HG03060 (cell line): ENCODE data around the gene GAP43.
A peak's percentile ranks its signal among the peaks of the same experiment; 100 is the strongest.
"Not testable (repeated sequence)": the region's sequence is repeated elsewhere in the genome, so short reads cannot be mapped to it uniquely, and the experiment has no call there.

Source experiments
- ATAC-seq: cut with Tn5 transposase; IDR thresholded peaks from one replicate; pipeline ENCODE4 v1.9.1; 2021; ENCODE audit warnings: low read depth, moderate number of reproducible peaks; ENCODE audit not compliant: unreplicated experiment

GAP43 gene

DNA sequence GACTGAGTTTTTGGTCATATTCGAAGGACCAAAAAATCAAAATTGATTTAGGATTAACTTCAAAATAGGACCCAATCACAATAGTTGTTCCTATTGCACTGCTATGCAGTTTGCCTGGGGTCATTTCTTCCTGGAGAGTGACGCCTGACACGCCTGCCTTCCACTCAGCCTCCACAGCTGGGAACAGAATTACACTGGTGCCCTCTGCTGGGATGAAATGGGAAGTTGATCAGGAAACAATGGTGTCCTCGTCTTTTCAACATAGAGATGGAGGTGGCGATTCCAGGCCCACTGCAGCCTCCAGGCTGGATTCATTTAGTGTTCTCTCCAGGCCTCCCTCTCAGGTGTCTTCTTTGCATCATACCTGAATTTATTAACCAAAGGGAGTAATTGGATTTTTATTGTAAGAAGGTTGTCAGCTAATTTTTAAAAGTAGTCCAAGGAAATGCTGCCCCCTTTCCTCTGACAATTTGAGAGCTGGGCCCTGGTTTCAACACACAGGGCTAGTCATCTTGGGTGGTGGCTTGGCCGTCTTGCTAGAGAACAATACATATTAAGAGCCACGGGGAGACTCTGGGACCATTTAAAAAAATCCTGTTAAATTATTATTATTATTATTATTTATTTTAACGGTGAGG lies 69.7 kb downstream of the GAP43 start:
- ATAC-seq = peak; percentile 77

GRCh38 chr3:115693868-115694267 lies 70.6 kb downstream of the GAP43 start:
- ATAC-seq = no peak

DNA sequence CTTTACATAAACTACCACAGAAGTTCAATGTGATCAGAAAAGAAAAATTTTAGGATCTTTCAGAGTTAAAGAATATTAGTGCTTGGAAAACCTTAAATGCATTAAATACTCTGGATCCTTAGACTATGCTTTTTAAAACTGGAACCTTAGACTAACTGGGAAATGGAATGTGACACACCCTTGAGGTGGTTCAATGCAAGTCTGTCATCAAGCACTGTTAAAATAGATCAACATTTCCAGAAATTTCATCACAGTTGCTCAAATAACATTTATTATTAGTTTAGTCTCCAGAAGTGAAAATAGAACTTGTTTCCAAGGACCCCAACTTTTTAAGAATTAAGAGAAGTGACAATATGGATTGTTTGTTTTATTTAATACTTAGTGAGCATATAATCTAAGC lies 71.8 kb downstream of the GAP43 start:
- ATAC-seq = no peak

DNA sequence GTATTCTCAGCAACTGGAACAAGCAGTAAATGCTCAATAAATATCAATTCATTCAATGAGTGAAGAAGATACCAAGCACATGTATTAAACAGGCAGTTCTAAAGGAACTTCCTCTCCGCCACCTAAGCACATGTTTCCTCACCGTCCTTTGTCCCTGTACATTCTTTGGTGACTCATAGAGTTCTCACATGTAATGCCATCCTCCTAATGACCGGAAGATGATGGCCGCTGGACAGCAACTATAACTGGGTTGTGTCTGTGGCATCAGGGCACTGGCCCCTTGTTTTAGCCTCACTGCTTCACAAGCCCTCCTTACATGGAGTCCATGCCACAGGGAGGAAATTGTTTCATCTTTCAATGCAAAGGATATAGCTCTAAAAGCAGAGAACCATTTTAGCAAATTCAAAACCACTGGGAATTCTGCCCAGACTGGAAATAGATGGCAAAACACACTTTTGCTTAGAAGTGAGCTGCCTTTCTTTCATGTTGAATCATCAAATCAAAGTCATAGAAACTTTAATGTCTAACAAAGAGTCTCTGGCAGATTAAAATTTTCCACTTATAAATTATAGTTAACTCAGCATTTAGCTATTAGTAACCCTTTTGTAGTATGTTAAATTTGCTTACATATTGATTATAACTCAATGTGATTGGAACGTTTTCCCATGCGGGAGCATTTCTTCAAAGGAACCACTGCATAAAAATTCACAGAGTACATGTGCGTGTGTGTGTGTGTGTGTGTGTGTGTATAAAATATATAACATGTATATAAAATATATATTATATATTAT lies 74.1 kb downstream of the GAP43 start:
- ATAC-seq = no peak

- no peak for ATAC-seq
Measured at GRCh38 chr3:115698851-115699591, 75.7 kb downstream of the GAP43 start.

DNA sequence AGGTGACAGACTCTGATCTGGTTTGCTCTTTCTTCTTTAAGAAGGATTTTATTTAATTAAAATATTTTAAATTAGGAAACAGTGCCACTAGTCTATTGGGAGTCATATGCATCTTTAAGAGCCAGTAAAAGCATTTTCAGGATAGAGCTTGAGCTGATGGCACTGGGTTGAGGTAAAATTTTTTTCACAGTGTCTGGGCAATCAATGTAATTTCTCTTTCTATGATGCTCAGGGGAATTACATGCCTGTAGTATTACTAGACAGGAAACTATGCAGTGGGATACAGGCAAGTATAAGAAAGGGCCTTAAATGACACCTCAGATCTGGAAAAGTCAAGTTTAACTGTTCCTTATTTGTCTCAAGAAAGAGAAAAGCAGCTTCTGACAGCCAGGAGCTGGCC lies 76.4 kb downstream of the GAP43 start:
- ATAC-seq = no peak

- ATAC-seq = no peak
Measured at GRCh38 chr3:115702598-115702997, 79.3 kb downstream of the GAP43 start.

DNA sequence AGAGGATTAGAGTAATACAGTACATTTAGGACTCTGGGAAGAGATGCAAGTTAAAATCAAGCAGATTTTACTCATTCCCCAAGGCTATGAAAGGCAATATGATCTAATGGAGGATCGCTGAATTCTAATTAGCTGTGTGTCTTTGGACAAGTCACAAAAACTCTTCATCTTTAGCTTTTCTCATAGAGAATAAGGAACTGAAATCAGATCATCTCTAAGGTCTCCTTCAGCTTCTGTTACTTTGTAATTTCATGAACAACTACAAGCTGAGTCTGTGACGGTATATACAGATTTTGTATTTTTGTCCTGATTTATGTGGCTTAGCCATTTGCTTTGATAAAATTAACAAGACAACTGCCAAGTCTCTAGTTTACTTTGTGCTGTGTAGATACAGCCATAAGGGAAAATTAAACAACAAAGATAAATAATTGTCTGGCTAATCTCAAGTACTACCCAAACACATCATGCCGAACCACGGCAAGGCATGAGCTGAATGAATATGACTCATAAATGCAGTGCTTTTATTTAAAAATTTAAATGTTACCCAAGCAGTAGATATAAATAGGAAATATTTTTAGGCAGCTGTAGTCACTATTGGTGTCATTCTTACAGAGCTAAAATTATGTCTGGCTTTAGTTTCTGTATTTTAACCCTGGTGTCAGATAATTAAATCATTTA lies 81.5 kb downstream of the GAP43 start:
- ATAC-seq = no peak

- no peak for ATAC-seq
Measured at GRCh38 chr3:115706311-115706829, 83.1 kb downstream of the GAP43 start.

GRCh38 chr3:115708540-115708939 lies 85.2 kb downstream of the GAP43 start:
- no peak for ATAC-seq

GRCh38 chr3:115709093-115709492 lies 85.8 kb downstream of the GAP43 start:
- ATAC-seq = no peak

DNA sequence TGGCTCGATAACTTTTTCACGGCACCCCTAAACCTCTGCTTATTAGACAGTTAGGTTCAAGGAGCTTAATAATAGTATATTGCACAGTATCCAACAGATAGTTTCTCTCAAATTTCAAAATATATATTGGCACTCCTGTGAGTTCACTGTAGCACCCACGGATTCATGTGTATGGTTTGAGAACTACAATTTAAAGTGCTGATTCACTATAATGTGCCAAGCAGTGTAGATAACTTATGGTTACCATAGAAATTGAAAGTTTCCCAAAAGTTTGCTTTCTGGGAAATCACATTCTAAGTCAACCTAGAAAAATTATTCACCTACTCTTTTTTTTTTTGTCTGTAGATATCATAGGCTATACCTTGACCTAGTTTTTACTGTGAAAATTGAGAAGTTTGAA lies 86.6 kb downstream of the GAP43 start:
- no peak for ATAC-seq

DNA sequence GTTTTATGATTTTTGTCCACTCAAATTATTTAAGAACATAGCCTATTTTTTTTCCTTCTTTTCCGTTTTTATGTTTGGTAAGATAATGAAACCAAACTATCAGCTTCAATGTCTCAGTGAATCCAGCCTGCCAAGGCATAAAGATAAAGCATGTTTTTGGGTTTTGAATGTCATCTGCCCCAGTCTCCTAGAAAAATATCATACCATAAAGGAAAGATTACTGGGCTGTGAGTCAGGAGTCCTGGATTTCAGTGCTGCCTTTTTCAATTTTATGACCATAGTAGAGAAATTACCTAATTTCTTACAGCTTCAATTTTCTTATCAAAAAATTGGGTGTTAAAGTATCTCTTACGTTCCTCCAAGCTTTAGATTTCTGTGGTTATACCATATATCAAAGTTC lies 87.5 kb downstream of the GAP43 start:
- no peak for ATAC-seq

DNA sequence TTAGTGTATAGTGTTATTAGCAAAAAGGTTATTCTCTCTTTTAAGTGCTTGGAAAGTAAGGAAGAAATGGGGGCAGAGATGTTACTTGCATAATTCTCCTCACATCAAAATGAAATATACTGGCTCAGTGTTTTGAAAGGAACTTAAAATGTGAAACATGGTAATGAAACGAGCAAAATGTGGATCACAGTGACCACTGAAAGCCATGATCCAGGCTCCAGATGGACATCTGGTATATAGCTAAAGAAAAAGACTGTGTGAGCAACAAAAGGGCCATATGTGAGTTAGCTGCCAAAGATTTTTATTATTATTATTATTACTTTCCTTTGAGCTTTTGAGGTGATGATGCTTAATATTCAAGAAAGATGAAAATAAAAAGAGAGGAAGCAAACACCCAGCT lies 89.6 kb downstream of the GAP43 start:
- ATAC-seq = no peak

- ATAC-seq = no peak
Measured at GRCh38 chr3:115713284-115713683, 90.0 kb downstream of the GAP43 start.

- no peak for ATAC-seq
Measured at GRCh38 chr3:115715241-115715745, 92.0 kb downstream of the GAP43 start.

DNA sequence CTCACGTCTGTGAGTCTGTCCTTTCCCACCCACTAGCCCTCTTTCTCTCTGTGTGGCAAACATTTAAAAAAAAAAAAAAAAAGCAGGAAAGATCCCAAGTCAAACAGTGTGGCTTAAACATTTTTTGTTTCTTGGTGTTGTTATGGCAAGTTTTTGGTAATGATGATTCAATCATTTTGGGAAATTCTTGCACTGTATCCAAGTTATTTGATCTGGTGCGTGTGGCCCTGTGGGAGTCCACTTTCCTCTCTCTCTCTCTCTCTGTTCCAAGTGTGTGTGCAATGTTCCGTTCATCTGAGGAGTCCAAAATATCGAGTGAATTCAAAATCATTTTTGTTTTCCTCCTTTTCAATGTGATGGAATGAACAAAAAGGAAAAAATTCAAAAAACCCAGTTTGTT lies 97.7 kb downstream of the GAP43 start:
- no peak for ATAC-seq

DNA sequence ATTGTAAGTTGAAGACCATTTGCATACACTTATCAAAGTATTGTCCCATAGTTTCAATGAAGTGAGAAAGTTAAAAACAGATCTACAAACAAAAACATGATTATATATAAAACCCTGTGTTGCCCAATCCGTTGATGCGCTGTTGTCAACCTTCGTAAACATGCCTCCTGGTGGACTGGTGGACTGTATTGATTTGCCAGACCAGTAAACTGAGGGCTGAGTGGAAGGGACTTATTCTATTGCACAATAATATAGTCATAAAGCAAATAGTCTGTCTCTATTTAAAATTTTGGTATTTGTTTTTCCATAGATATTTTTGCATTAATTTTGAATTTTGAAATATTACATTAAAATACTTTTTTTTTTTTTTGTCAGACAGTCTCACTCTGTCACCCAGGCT lies 102.5 kb downstream of the GAP43 start:
- ATAC-seq = no peak

DNA sequence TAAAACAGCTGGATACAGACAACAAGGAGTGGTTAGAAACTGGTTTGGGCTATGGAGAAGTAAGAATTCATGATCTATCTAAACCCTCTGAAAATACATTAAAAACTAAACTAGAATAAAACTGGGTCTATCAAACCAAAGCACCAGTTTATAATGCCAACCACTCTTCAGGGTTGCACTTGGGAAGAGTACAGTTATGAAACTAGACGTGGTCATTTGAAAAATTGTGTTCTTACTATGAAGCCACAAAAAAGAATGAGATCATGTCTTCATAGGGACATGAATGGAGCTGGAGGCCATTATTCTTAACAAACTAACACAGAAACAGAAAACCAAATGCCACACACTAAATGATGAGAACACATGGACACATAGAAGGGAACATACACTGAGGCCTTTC lies 103.8 kb downstream of the GAP43 start:
- ATAC-seq = no peak

- ATAC-seq = no peak
Measured at GRCh38 chr3:115728013-115728412, 104.7 kb downstream of the GAP43 start.

DNA sequence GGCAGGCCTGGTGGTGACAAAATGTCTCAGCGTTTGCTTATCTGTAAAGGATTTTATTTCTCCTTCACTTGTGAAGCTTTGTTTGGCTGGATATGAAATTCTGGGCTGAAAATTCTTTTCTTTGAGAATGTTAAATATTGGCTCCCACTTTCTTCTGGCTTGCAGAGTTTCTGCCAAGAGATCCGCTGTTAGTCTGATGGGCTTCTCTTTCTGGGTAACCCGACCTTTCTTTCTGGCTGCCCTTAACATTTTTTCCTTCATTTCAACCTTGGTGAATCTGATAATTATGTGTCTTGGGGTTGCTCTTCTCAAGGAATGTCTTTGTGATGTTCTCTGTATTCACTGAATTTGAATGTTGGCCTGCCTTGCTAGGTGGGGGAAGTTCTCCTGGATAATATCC lies 113.0 kb downstream of the GAP43 start:
- not testable (repeated sequence) for ATAC-seq
